Measurements from ENCODE around the gene INHBE.
"Not testable (repeated sequence)": the region's sequence is repeated elsewhere in the genome, so short reads cannot be mapped to it uniquely, and the experiment has no call there.

INHBE gene

DNA sequence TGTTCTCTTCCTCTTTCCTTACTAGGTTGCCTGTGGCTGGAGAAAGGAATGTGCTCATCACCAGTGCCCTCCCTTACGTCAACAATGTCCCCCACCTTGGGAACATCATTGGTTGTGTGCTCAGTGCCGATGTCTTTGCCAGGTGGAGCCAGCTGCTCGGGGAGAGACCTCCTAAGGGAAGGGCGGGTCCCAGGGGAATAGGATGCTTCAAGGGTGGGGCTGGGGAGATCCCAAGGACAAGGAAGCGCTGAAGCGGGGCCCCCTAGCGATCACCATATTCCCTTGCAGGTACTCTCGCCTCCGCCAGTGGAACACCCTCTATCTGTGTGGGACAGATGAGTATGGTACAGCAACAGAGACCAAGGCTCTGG is 43.0 kb downstream of the INHBE start:
- no peak for DNase-seq (ENCODE audit: low read depth)

DNA sequence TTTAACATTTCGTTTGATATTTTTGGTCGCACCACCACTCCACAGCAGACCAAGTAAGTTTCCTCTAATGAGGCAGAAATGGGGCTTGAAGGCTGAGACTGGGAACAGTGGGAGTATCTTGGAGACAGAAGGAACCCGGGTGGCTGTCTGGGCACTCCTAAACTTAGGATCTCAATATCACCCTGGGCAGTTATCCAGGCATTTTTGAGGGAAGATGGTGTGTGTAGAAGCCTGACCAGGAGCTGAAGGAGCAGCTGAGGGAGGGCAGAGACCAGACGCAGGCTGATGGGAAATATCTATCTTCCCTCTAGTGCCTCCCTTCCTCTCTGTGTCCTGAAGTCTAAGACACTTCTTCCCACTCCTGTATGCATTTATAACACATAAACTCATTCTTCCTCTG is 43.5 kb downstream of the INHBE start:
- no peak for DNase-seq (ENCODE audit: low read depth)

DNA sequence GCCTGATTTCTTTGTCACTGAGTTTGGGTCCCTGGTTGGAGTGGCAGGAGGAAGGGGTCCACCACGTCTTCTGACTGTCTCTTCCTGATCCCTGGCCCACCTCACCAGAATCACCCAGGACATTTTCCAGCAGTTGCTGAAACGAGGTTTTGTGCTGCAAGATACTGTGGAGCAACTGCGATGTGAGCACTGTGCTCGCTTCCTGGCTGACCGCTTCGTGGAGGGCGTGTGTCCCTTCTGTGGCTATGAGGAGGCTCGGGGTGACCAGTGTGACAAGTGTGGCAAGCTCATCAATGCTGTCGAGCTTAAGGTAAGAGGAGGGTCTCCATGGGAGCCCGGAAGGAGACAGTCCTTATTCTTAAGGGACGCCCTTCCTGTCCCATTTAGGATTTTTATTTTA is 45.1 kb downstream of the INHBE start:
- DNase-seq (ENCODE audit: low read depth) = no peak

DNA sequence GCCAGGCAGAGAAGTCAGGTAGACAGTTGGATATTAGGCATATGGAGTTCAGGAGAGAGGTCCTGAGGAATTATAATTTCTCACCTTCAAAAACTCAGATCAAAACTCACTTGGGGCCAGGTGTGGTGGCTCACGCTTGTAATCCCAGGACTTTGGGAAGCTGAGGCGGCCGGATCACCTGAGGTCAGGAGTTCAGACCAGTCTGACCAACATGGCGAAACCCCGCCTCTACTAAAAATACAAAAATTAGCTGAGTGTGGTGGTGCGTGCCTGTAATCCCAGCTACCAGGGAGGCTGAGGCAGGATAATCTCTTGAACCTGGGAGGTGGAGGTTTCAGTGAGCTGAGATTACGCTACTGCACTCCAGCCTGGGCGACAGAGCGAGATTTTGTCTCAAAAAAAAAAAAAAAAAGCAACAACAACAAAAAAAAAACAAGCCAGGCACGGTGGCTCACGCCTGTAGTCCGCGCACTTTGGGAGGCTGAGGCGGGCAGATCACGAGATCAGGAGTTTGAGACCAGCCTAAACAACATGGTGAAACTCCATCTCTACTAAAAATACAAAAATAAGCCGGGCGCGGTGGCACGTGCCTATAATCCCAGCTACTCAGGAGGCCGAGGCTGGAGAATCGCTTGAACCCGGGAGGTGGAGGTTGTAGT is 47.3 kb downstream of the INHBE start:
- DNase-seq (ENCODE audit: low read depth) = not testable (repeated sequence)

DNA sequence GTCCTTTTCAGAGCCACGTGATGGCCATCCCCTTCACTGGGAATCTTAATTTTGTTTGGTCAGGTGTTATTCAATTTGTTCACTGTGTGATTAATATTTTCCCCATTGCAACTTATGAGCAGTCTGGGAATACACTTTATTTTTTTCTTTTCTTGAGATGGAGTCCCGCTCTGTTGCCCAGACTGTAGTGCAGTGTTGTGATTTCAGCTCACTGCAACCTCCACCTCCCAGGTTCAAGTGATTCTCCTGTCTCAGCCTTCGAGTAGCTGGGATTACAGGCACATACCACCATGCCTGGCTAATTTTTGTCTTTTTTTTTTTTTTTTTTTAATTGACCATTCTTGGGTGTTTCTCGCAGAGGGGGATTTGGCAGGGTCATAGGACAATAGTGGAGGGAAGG is 51.4 kb downstream of the INHBE start:
- not testable (repeated sequence) for DNase-seq (ENCODE audit: low read depth)
